Lung (tissue), 12 donors: ENCODE measurements around the gene RFPL1. TPM values are rescaled to one million over a fixed set of nuclear protein-coding genes. Genes with fewer than 3 reads are reported as not detected.
"Not testable (repeated sequence)": the region's sequence is repeated elsewhere in the genome, so short reads cannot be mapped to it uniquely, and the experiment has no call there.

ENCODE experiments used
- ATAC-seq: fragments of 200-7000 bp; cut with Tn5 transposase; one replicate; pipeline ENCODE4 v1.9.1; 2020; ENCODE audit warnings: moderate number of reproducible peaks; ENCODE audit not compliant: insufficient read depth, low FRiP score
- DNase-seq, 3 donors: peaks; one replicate each; pipeline ENCODE4 v3.0.0-alpha.2; 2013 to 2017
- H3K27ac ChIP-seq, 2 donors: one replicate each; pipeline ENCODE4 v1.5.1; 2013; ENCODE audit warnings: mild to moderate bottlenecking in 2 of 2, moderate library complexity in 2 of 2, control low read depth in 1 of 2, inconsistent platforms in 1 of 2, low read depth in 1 of 2, low read length in 1 of 2
- H3K27me3 ChIP-seq, 3 donors: one replicate each; pipeline ENCODE4 v1.5.1; 2013; ENCODE audit warnings: low read length in 2 of 3; ENCODE audit not compliant: control insufficient read depth in 3 of 3, insufficient read depth in 3 of 3
- H3K36me3 ChIP-seq, 4 donors: one replicate each; pipeline ENCODE4 v1.5.1; 2013; ENCODE audit warnings: low read length in 4 of 4, mild to moderate bottlenecking in 1 of 4, moderate library complexity in 1 of 4; ENCODE audit not compliant: control insufficient read depth in 4 of 4, insufficient read depth in 4 of 4
- H3K4me1 ChIP-seq, 5 donors: one replicate each; pipeline ENCODE4 v1.5.1; 2013; ENCODE audit warnings: low read length in 5 of 5, mild to moderate bottlenecking in 2 of 5, moderate library complexity in 1 of 5; ENCODE audit not compliant: control insufficient read depth in 5 of 5, insufficient read depth in 5 of 5
- H3K4me3 ChIP-seq: one replicate; pipeline ENCODE4 v1.5.1; 2013; ENCODE audit warnings: mild to moderate bottlenecking, control low read depth, moderate library complexity
- H3K9ac ChIP-seq, 2 donors: one replicate each; pipeline ENCODE4 v1.5.1; 2013; ENCODE audit warnings: low read length in 2 of 2, control low read depth in 1 of 2; ENCODE audit not compliant: insufficient read depth in 1 of 2
- H3K9me3 ChIP-seq, 4 donors: one replicate each; pipeline ENCODE4 v1.5.1; 2013; ENCODE audit warnings: low read length in 3 of 4, mild to moderate bottlenecking in 1 of 4, moderate library complexity in 1 of 4; ENCODE audit not compliant: control insufficient read depth in 4 of 4, insufficient read depth in 3 of 4
- CTCF ChIP-seq: IDR thresholded peaks from 2 replicates; pipeline ENCODE4 v1.5.1; 2012; ENCODE audit warnings: mild to moderate bottlenecking; ENCODE audit errors: control extremely low read depth, extremely low read depth
- WGBS, 2 donors: extraction: QIAGEN DNeasy Blood & Tissue Kit; methylation state at CpG; one replicate each; pipeline ENCODE4 v1.1.7; 2013; 5-methylcytosine and 5-hydroxymethylcytosine counted together
- polyA plus RNA-seq, 2 donors: library from polyadenylated mRNA; stranded (reverse); fragments of 200-250 nt; gene quantifications; one replicate each; pipeline ENCODE4 v1.2.1, GENCODE V29; 2013
- total RNA-seq, 2 donors: library from RNA; depleted of rRNA in 1 of 2; stranded (reverse); fragments of >200 nt in 1 of 2; gene quantifications; one replicate each; pipeline ENCODE4 v1.2.1, GENCODE V29; 2014 to 2021
- donor health status: control.
- donor health status: control.
- donor health status: Bipolar disorder and iron deficiency.
- donor health status: healthy.
- donor health status: DM: yes; HTN: yes; CAD: no.

RFPL1 gene
- total and polyA plus RNA-seq, 4 donors: not detected

GRCh38 chr22:29397791-29398190 lies 40.6 kb upstream of the RFPL1 start:
- Histone ChIP-seq H3K9ac (no peak overlapping the region), H3K4me1 (no peaks in the 10 kb centered on the region), H3K36me3 (no peaks in the 10 kb centered on the region), H3K27ac (no peak overlapping the region), H3K9me3 (no peaks in the 10 kb centered on the region), H3K4me3 (no peak overlapping the region), H3K27me3 (no peaks in the 10 kb centered on the region)
- 87 to 92% methylated on average over 6 of the region's 6 CpGs for WGBS, 2 donors
- ATAC-seq (no peak), DNase-seq (no peak)
- no peak for TF ChIP-seq CTCF

- Histone ChIP-seq H3K27me3 (no peaks in the 10 kb centered on the region), H3K4me3 (no peak overlapping the region), H3K27ac (no peak overlapping the region), H3K4me1 (no peaks in the 10 kb centered on the region), H3K9me3 (no peaks in the 10 kb centered on the region), H3K9ac (no peak overlapping the region), H3K36me3 (no peaks in the 10 kb centered on the region)
- WGBS, 2 donors: 93 to 95% methylated on average over 2 of the region's 2 CpGs
- DNase-seq: no peak
- no peak for TF ChIP-seq CTCF
- ATAC-seq: no peak
These were observed 37.8 kb upstream of the RFPL1 start for GRCh38 chr22:29400576-29400975.

- H3K4me1 ChIP-seq, H3K9ac ChIP-seq, H3K27me3 ChIP-seq, H3K27ac ChIP-seq, ATAC-seq, DNase-seq, H3K4me3 ChIP-seq, H3K9me3 ChIP-seq, H3K36me3 ChIP-seq: not testable (repeated sequence)
- WGBS, 2 donors: 62 to 75% methylated on average over 6 of the region's 6 CpGs
These were observed 36.8 kb upstream of the RFPL1 start for GRCh38 chr22:29401538-29401937.

GRCh38 chr22:29408940-29409339 lies 29.4 kb upstream of the RFPL1 start:
- Histone ChIP-seq H3K36me3 (no peaks in the 10 kb centered on the region), H3K27ac (no peak overlapping the region), H3K9ac (no peak overlapping the region), H3K4me3 (no peak overlapping the region), H3K9me3 (no peaks in the 10 kb centered on the region), H3K27me3 (no peaks in the 10 kb centered on the region), H3K4me1 (no peaks in the 10 kb centered on the region)
- no peak for DNase-seq
- WGBS, 2 donors: 40 to 45% methylated on average over 6 of the region's 6 CpGs
- ATAC-seq: no peak
- no peak for TF ChIP-seq CTCF

GRCh38 chr22:29411569-29412211 lies 26.7 kb upstream of the RFPL1 start:
- not testable (repeated sequence) for H3K27me3 ChIP-seq, DNase-seq, H3K9ac ChIP-seq, H3K9me3 ChIP-seq, H3K36me3 ChIP-seq, ATAC-seq, H3K27ac ChIP-seq, H3K4me3 ChIP-seq, H3K4me1 ChIP-seq
- WGBS, 2 donors: 23 to 61% methylated on average over 3 to 4 of the region's 4 CpGs

- not testable (repeated sequence) for H3K4me1 ChIP-seq, ATAC-seq, H3K36me3 ChIP-seq, H3K27me3 ChIP-seq, H3K27ac ChIP-seq, H3K9me3 ChIP-seq, DNase-seq, H3K4me3 ChIP-seq, H3K9ac ChIP-seq
- 36 to 51% methylated on average over 3 to 4 of the region's 4 CpGs for WGBS, 2 donors
These were observed 25.6 kb upstream of the RFPL1 start for GRCh38 chr22:29412772-29413171.
